Activated naive CD4-positive, alpha-beta T cell treated with anti-CD3 and anti-CD28 coated beads for 36 hours (primary cell): ENCODE measurements around the gene IL31RA. TPM values are rescaled to one million over a fixed set of nuclear protein-coding genes. Genes with fewer than 3 reads are reported as not detected.

Experiments used
- CTCF ChIA-PET: fragments of 350-600 bp; sonication (Branson Sonifier 250); formaldehyde crosslinking; loops from one replicate; lab custom pipeline; 2021; ENCODE audit warnings: antibody characterized with exemption; lab: Charles Lee
- DNase-seq: peaks from one replicate; pipeline ENCODE4 v3.0.0-alpha.2; 2020
- H3K27ac Mint-ChIP-seq: one replicate; pipeline ENCODE4 v1.8.0; 2021; ENCODE audit warnings: mild to moderate bottlenecking, mixed read lengths
- H3K27me3 Mint-ChIP-seq: one replicate; pipeline ENCODE4 v1.8.0; 2021; ENCODE audit warnings: low read depth, mixed read lengths
- H3K36me3 Mint-ChIP-seq: one replicate; pipeline ENCODE4 v1.8.0; 2021; ENCODE audit warnings: low read depth, mixed read lengths
- H3K4me1 Mint-ChIP-seq: one replicate; pipeline ENCODE4 v1.8.0; 2021; ENCODE audit warnings: low read depth, mixed read lengths
- H3K4me3 Mint-ChIP-seq: one replicate; pipeline ENCODE4 v1.8.0; 2021; ENCODE audit warnings: mild to moderate bottlenecking, moderate library complexity, mixed read lengths
- H3K9me3 Mint-ChIP-seq: one replicate; pipeline ENCODE4 v1.8.0; 2021; ENCODE audit warnings: mixed read lengths
- intact Hi-C: fragments of 100-400 bp; cut with micrococcal nuclease; formaldehyde crosslinking; loops from one replicate; pipeline ENCODE4 v1.15.1; 2023
- total RNA-seq, 2 experiments: library from RNA; stranded (reverse); gene quantifications; one replicate each; pipeline ENCODE4 v1.2.3, GENCODE V29; 2021

IL31RA gene
- total RNA-seq, 2 experiments from 2014 or later = 0.31 to 0.32 TPM

DNA sequence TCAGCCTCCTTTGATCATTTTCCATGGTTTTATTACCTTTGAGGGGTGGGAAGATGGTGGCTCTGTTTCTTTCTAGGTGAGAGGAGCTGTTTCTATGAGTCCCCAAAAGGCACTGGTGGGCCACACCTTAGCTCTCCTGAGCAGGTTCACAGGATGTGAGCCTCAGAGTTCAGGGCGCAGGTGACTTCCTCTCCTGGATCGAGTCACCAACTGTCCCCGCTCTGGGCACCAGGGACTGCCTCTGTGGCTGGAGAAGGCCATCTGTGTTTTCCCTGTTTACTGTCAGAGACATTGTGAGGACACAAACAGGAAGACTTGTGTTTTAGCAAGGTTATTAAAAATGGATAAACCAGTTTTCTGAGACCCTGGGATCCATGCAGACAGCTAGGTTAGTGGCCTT lies 68.5 kb downstream of the IL31RA start:
- intact Hi-C loops = loop anchor here (2.0 to 10.0 kb wide), 5 partner anchors 52 to 595 kb away; no protein-coding TSS in a partner anchor
- no peak for DNase-seq
- Mint-ChIP-seq H3K4me1 (peaks cover 26% of the 10 kb centered on the region), H3K27me3 (peaks cover 2% of the 10 kb centered on the region), H3K27ac (peak overlapping the region; percentile 2), H3K4me3 (no peak overlapping the region), H3K36me3 (no peaks in the 10 kb centered on the region), H3K9me3 (no peaks in the 10 kb centered on the region)
- CTCF ChIA-PET = interaction anchor here (0.6 to 1.2 kb wide), 3 partner anchors 8 to 226 kb away, joined by 3 to 5 read pairs (median 3); no protein-coding TSS in a partner anchor

DNA sequence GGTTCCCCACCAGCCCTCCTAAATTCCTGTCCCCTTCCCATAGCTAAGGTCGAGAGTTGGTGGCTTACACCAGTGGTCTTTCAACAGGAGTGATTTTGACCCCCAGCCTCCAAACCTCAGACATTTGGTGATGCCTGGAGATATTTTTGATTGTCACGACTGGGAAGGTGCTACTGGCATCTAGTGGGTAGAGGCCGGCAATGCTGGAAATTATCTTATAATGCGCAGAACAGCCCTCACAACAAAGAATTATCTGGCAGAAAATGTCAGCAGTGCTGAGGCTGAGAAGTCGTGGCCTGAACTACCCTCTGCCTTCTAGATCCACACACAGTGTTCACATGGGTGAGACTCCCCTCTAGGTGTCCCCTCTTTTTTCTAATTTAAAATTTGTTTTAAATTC lies 69.6 kb downstream of the IL31RA start:
- Mint-ChIP-seq H3K9me3 (no peaks in the 10 kb centered on the region), H3K27me3 (peaks cover 2% of the 10 kb centered on the region), H3K4me3 (no peak overlapping the region), H3K4me1 (peaks cover 26% of the 10 kb centered on the region), H3K36me3 (no peaks in the 10 kb centered on the region), H3K27ac (no peak overlapping the region)
- peak; percentile 35 for DNase-seq
- intact Hi-C loops = loop anchor here (2.0 to 5.0 kb wide), 3 partner anchors 53 to 578 kb away; no protein-coding TSS in a partner anchor
- CTCF ChIA-PET = interaction anchor here (0.7 to 1.2 kb wide), 2 partner anchors 9 to 103 kb away, joined by 3 to 5 read pairs; no protein-coding TSS in a partner anchor

DNA sequence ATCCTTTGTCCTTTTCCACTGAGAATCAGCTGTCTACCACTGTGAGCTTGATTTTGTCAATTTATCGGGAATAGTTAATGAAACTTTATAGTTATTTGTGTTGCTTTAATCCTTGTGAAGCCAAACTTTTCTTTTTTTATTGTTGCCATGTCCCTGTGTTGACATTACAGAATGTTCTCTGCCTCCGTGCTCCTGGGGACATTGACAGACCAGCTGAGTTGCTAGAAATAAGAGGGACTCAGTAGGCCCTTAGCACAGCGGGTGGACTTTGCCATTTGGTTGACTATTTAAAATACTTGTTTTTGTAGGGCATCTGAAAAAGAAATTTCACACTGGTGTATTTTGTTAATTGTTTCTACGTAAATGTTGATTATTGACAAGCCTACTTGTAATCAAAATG lies 70.5 kb downstream of the IL31RA start:
- Mint-ChIP-seq H3K4me1 (peaks cover 24% of the 10 kb centered on the region), H3K4me3 (no peak overlapping the region), H3K27ac (no peak overlapping the region), H3K36me3 (no peaks in the 10 kb centered on the region), H3K27me3 (peaks cover 2% of the 10 kb centered on the region), H3K9me3 (no peaks in the 10 kb centered on the region)
- no peak for DNase-seq
- intact Hi-C loops = loop anchor here (2.0 to 5.0 kb wide), 3 partner anchors 54 to 579 kb away; no protein-coding TSS in a partner anchor
- CTCF ChIA-PET = interaction anchor here (0.7 to 1.2 kb wide), 3 partner anchors 9 to 22 kb away, joined by 3 to 4 read pairs (median 3); no protein-coding TSS in a partner anchor

DNA sequence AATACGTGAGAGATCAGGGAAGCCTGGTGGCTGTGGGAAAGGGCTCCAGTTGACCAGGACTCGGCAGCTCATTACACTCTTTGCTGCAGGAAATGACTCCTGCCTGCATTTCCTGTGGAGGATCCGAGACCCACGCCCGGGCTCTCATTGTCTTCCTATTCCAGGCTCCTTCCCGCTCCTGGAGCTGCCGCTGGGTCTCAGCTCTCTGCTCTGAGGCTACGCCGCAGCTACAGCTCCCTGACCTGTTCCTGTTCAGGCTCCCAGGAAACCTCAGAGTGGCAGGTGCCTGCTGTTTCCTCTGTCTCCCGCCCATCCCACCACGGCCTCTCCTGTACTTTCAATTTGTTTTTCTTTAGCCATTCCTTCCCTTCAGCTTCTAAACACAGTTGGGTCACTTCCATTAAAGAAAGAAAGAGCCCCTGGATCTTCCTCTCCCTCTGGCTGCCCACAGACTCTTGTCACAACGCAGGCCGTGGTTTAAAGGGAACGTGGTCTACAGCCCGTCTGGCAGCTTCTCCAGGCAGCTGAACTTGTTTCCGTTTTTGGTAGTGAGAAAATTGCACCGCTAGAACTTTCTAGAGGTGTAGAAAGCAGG lies 72.1 kb downstream of the IL31RA start:
- Mint-ChIP-seq H3K27me3 (peaks cover 2% of the 10 kb centered on the region), H3K27ac (peak overlapping the region; percentile 64), H3K4me3 (peak overlapping the region; percentile 78), H3K36me3 (no peaks in the 10 kb centered on the region), H3K4me1 (peaks cover 21% of the 10 kb centered on the region), H3K9me3 (no peaks in the 10 kb centered on the region)
- intact Hi-C loops = loop anchor here (5.0 kb wide), 2 partner anchors 56 to 581 kb away; no protein-coding TSS in a partner anchor
- peak; percentile 46 for DNase-seq
- CTCF ChIA-PET = interaction anchor here (0.7 to 2.0 kb wide), 9 partner anchors 10 to 461 kb away, joined by 3 to 7 read pairs (median 4); no protein-coding TSS in a partner anchor

DNA sequence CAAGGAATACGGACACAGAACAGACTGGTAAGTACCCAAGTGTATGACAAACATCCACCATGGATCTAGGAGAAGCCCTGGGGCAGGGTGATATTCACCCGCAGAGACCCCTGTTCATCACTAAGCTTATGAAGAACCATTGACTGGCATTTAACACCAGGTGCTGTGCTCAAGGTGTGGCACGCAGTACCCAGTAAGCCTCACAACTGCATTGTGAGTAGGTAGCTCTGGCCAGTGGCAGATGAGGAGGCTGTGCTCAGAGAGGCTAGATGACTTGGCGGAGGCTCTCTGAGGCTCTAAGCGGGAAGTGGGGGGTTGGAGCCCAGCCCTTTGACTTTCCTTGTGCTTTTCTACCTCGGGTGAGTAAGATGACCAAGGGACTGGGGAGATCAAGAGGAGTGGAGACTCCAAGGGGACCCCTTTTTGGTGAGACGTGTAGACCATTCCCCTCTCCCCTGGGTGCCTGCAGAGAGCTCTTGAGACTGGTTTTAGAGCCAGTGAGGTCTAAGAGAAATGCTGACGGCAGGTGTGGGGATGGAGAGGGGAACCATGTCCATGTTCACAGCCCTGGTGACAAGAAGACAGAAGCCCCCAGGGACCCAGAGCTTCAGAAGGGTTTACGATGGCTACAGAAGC lies 72.8 kb downstream of the IL31RA start:
- CTCF ChIA-PET = interaction anchor here (0.7 to 2.0 kb wide), 7 partner anchors 9 to 460 kb away, joined by 3 to 7 read pairs (median 6); no protein-coding TSS in a partner anchor
- DNase-seq = no peak
- H3K27ac Mint-ChIP-seq = no peak overlapping the region
- H3K4me3 Mint-ChIP-seq = peak overlapping the region; percentile 78
- no peaks in the 10 kb centered on the region for H3K9me3 Mint-ChIP-seq
- intact Hi-C loops = loop anchor here (5.0 kb wide), 2 partner anchors 57 to 582 kb away; no protein-coding TSS in a partner anchor
- peaks cover 2% of the 10 kb centered on the region for H3K27me3 Mint-ChIP-seq
- H3K4me1 Mint-ChIP-seq = peaks cover 20% of the 10 kb centered on the region
- H3K36me3 Mint-ChIP-seq = no peaks in the 10 kb centered on the region

DNA sequence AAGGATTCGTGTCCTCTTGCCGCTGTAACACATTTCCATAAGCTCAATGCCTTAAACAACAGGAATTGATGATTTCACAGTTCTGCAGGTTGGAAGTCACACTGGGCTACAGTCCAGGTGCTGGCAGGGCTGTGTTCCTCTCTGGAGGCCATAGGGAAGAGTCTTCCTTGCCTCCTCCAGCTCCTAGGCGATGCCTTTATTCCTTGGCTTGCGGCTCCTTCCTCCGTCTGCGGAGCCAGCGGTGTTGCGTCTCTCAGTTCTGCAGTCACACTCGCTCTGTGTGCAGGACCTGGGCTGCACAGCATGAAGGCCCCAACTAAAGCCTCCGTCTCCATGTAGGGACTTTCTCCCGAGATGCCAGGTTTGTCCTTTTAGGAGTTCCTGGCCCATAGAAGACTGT lies 73.6 kb downstream of the IL31RA start:
- no peak for DNase-seq
- Mint-ChIP-seq H3K36me3 (no peaks in the 10 kb centered on the region), H3K4me1 (peaks cover 14% of the 10 kb centered on the region), H3K9me3 (no peaks in the 10 kb centered on the region), H3K27me3 (peaks cover 2% of the 10 kb centered on the region), H3K27ac (no peak overlapping the region), H3K4me3 (no peak overlapping the region)
- intact Hi-C loops = loop anchor here (5.0 kb wide), 2 partner anchors 57 to 582 kb away; no protein-coding TSS in a partner anchor
- CTCF ChIA-PET = interaction anchor here (2.0 kb wide), 1 partner anchor 276 kb away, joined by 7 read pairs; no protein-coding TSS in a partner anchor

DNA sequence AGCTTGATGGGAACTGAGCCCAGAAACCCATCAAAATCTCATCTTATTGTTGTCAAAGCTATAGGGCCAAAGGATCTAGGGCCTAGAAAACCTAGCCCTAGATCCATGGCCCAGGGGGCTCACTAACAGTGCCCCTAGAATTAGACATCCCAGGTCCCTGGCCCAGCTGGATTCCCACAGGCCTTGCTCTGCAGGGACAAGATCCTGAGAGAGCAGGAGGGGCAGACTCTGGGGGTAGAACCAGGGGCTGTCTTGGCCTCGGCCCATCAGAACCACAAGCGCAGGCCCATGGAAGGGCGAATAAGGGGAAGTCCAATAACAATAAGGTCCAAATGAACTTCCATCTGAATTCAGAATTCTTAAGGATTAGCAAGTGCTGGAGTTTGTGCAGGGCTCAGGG lies 74.0 kb downstream of the IL31RA start:
- Mint-ChIP-seq H3K9me3 (no peaks in the 10 kb centered on the region), H3K4me1 (peaks cover 13% of the 10 kb centered on the region), H3K27ac (no peak overlapping the region), H3K36me3 (no peaks in the 10 kb centered on the region), H3K4me3 (no peak overlapping the region), H3K27me3 (peaks cover 2% of the 10 kb centered on the region)
- DNase-seq = no peak
- CTCF ChIA-PET = interaction anchor here (2.0 kb wide), 1 partner anchor 276 kb away, joined by 7 read pairs; no protein-coding TSS in a partner anchor
- intact Hi-C loops = no loop called here

DNA sequence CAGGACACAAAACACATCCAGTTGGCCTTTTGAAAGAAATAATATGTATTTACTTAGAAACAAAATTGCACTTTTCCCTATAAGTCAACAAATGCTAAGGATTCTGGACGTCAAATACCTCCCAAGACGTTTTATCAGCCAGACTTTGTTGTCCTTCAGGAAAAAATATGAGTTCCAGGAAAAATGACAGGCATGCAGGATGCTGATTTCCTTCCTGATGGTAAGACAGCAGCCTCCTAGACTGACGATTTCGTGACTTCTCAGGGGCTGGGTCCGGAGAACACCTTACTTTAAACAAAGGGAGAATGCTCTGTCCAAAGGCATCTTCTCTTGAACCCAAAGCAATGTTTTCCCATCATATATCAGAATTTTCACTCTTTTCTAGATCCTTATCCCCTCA lies 74.6 kb downstream of the IL31RA start:
- Mint-ChIP-seq H3K36me3 (no peaks in the 10 kb centered on the region), H3K27ac (no peak overlapping the region), H3K9me3 (no peaks in the 10 kb centered on the region), H3K4me3 (no peak overlapping the region), H3K4me1 (peaks cover 11% of the 10 kb centered on the region), H3K27me3 (peaks cover 2% of the 10 kb centered on the region)
- DNase-seq = no peak
- intact Hi-C loops = no loop called here
- CTCF ChIA-PET = no interaction called here

DNA sequence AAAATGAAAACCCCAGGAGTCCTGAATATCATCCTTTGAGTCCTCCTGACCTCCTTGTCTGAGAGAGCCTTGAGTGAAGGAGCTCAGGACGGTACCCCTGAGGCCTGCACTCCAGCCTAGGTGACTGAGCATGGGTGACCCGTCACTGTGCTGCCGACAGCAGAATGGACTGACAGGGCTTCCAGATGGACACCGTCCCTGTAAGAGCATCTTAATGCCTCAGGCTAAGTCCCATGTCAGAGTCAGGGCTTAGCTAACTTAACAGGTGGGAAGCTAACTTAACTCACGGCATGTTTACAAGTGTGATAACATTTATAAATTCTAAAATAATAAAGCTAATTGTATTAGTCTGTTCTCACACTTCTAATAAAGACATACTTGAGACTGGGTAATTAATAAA lies 75.3 kb downstream of the IL31RA start:
- DNase-seq = no peak
- peaks cover 11% of the 10 kb centered on the region for H3K4me1 Mint-ChIP-seq
- H3K27me3 Mint-ChIP-seq = peaks cover 2% of the 10 kb centered on the region
- H3K36me3 Mint-ChIP-seq = no peaks in the 10 kb centered on the region
- H3K9me3 Mint-ChIP-seq = no peaks in the 10 kb centered on the region
- H3K4me3 Mint-ChIP-seq = no peak overlapping the region
- intact Hi-C loops = no loop called here
- no peak overlapping the region for H3K27ac Mint-ChIP-seq
- CTCF ChIA-PET = interaction anchor here (1.6 kb wide), 1 partner anchor 10 kb away, joined by 6 read pairs; no protein-coding TSS in a partner anchor

DNA sequence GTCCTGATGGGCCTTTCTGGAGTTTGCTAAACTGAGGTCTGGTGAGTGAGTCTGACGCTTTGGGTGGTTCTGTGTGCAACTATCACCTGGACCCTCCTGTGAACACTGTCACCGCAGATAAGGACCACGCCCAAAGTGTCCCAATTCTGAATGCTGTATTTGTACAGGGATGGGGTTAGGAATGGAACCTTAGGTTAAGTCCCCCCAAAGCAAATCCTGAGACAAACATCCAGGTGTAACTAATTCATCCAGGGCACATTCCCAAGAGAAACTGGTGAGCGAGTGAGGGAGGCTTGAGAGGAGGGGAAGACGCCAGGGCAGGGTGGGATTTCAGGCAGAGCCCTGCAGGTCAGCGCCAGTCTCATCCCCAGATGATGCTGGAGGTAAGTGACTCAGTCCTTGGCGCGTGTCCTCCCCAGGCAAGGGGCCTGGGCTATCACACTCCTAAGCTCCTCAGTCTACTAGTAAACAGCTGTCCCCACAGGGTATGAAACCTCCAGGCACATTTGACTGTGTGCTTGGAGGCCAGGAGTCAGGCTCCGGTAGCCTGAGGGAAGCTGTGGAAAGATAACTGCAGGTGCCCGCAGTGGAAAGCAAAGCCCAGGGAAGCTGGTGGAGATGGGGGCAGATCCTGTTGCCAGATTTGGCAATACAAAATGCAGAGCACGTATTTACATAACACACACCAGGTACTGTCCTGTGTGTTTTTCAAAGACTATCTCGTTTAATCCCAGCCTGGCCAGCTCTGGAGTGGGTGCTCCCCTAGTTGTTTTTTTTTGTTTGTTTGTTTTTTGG lies 76.9 kb downstream of the IL31RA start:
- H3K27ac Mint-ChIP-seq = no peak overlapping the region
- peaks cover 2% of the 10 kb centered on the region for H3K27me3 Mint-ChIP-seq
- no peak for DNase-seq
- H3K36me3 Mint-ChIP-seq = no peaks in the 10 kb centered on the region
- no peak overlapping the region for H3K4me3 Mint-ChIP-seq
- intact Hi-C loops = no loop called here
- H3K9me3 Mint-ChIP-seq = no peaks in the 10 kb centered on the region
- CTCF ChIA-PET = no interaction called here
- peaks cover 8% of the 10 kb centered on the region for H3K4me1 Mint-ChIP-seq

DNA sequence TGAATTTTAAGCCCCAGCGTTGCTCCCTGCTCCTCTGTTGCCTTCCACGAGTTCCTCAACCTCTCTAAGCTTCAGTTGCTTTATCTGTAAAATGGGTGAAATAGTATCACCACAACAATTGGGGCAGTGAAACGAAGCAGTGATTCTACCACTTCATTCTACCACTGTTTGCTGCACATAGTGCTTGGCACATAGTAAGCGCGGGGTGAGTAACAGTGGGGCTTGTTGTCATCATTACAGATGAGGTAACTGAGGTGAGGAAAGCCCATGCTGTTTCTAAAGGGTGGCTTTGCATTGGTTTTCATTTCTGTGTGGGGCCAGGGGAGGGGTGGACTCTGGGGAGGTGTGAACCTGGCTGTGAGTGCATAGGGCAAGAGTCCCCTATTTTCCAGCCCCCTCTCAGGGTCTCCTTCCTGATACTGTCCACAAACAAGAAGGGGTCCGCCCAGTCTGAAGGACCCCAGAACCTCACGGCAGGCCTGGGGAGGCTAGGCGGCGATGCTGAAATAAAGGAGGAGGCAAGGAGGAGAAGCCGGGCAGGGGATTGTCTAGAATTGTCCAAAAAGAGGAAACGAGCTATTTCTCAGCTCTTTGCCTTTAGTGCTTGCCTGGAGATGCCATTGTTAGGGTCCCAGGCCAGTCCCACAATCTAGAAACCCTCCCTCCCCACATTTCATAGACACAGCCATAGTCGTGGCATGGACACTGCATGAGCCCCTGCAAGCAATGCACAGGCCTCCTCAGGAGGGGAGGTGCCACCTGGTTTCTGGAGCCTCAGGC lies 78.1 kb downstream of the IL31RA start:
- Mint-ChIP-seq H3K27me3 (no peaks in the 10 kb centered on the region), H3K9me3 (no peaks in the 10 kb centered on the region), H3K4me1 (no peaks in the 10 kb centered on the region), H3K27ac (no peak overlapping the region), H3K4me3 (no peak overlapping the region), H3K36me3 (no peaks in the 10 kb centered on the region)
- CTCF ChIA-PET = interaction anchor here (0.6 kb wide), 1 partner anchor 54 kb away, joined by 3 read pairs; no protein-coding TSS in a partner anchor
- intact Hi-C loops = no loop called here
- no peak for DNase-seq
